Fibroblast of pulmonary artery (primary cell): Measurements from ENCODE around the gene VGLL3.

ENCODE experiments used
- DNase-seq: peaks from one replicate; pipeline ENCODE4 v3.0.0-alpha.2; 2010; ENCODE audit warnings: low read depth
- H3K4me3 ChIP-seq: replicated peaks from 2 replicates; pipeline ENCODE4 v1.5.1; 2011; ENCODE audit warnings: low read depth, mild to moderate bottlenecking, control low read depth, low read length, moderate library complexity
- CTCF ChIP-seq: IDR thresholded peaks from 2 replicates; pipeline ENCODE4 v1.5.1; 2011; ENCODE audit warnings: mild to moderate bottlenecking, control low read depth, low read length, inconsistent platforms; ENCODE audit errors: missing control alignments

Gene VGLL3

GRCh38 chr3:86967062-86967461, 23.9 kb downstream of the VGLL3 start:
- TF ChIP-seq CTCF, result no peak
- DNase-seq, result no peak
- no peak overlapping the region for H3K4me3 ChIP-seq

- no peak for DNase-seq
- TF ChIP-seq CTCF, result no peak
- no peak overlapping the region for H3K4me3 ChIP-seq
These were observed 25.8 kb downstream of the VGLL3 start for GRCh38 chr3:86965166-86965565.

- no peak for TF ChIP-seq CTCF
These were observed 27.3 kb downstream of the VGLL3 start for GRCh38 chr3:86963611-86964010.

GRCh38 chr3:86961297-86961696, 29.7 kb downstream of the VGLL3 start:
- TF ChIP-seq CTCF, result no peak
- no peak overlapping the region for H3K4me3 ChIP-seq
- peak; percentile 55 for DNase-seq

More at GRCh38 chr3:86963611-86964010, 27.3 kb downstream of the VGLL3 start:
- H3K4me3 ChIP-seq, result no peak overlapping the region
- DNase-seq, result no peak

- no peak overlapping the region for H3K4me3 ChIP-seq
- DNase-seq, result no peak
- no peak for TF ChIP-seq CTCF
These were observed 30.4 kb downstream of the VGLL3 start for GRCh38 chr3:86960550-86960949.

- DNase-seq, result peak; percentile 68
- H3K4me3 ChIP-seq, result no peak overlapping the region
- TF ChIP-seq CTCF, result no peak
These were observed 32.4 kb downstream of the VGLL3 start for GRCh38 chr3:86958534-86958933.

- DNase-seq, result no peak
- TF ChIP-seq CTCF, result no peak
- no peak overlapping the region for H3K4me3 ChIP-seq
These were observed 36.2 kb downstream of the VGLL3 start for GRCh38 chr3:86954747-86955146.
